CD4-positive, alpha-beta T cell treated with Interleukin-1 beta for 1 hour (primary cell): Measurements from ENCODE around the gene JAM2.
"Not testable (repeated sequence)": the region's sequence is repeated elsewhere in the genome, so short reads cannot be mapped to it uniquely, and the experiment has no call there.

Source experiments
- DNase-seq, 2 donors: peaks; one replicate each; pipeline ENCODE4 v3.0.0-alpha.2; 2020 to 2022

JAM2 gene

DNA sequence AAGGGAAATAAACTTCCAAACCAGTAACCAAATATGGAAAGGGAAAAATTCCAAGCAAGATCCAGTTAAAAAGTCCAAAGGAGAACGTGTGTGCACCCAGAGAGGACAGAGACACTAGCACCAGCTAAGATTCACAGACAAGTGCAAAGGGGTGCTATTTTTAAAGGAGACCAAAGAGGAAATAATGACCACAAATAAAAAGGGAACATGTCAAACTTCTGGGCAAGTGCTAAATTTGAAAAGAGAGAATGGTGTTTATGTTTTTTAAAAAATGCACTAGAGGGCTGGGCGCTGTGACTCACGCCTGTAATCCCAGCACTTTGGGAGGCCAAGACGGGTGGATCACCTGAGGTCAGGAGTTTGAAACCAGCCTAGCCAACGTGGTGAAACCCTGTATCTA, 8.6 kb downstream of the JAM2 start:
- no peak for DNase-seq

DNA sequence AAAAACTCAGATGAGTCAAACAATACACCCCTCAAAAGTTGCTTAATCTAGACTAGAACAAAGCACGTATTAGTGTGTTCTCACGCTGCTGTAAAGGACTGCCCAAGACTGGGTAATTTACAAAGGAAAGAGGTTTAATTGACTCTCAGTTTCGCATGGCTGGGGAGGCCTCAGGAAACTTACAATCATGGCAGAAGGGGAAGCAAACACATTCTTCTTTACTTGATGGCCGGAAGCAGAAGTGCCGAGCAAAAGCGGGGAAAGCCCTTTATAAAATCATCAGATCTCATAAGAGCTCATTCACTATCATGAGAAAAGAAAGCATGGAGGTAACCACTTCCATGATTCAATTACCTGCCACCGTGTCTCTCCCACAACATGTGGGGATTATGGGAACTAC, 10.1 kb downstream of the JAM2 start:
- no peak for DNase-seq

GRCh38 chr21:25656412-25656811, 17.4 kb downstream of the JAM2 start:
- DNase-seq, result no peak

DNA sequence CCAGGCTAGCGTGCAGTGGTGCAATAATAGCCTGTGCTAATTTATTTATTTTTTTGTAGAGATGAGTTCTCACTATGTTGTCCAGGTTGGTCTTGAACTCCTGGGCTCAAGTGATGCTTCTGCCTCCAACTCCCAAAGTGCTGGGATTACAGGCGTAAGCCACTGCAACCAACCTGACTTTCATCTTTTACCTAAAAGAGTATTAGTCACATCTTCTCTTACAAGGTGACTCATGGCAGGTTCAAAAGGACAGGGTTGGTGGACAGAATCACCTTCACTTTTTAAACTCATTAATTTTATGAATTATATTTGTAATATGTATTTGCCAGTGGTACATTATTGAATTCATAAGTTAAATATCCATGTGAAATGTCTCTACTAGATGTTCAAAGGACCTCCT, 18.1 kb downstream of the JAM2 start:
- no peak for DNase-seq

DNA sequence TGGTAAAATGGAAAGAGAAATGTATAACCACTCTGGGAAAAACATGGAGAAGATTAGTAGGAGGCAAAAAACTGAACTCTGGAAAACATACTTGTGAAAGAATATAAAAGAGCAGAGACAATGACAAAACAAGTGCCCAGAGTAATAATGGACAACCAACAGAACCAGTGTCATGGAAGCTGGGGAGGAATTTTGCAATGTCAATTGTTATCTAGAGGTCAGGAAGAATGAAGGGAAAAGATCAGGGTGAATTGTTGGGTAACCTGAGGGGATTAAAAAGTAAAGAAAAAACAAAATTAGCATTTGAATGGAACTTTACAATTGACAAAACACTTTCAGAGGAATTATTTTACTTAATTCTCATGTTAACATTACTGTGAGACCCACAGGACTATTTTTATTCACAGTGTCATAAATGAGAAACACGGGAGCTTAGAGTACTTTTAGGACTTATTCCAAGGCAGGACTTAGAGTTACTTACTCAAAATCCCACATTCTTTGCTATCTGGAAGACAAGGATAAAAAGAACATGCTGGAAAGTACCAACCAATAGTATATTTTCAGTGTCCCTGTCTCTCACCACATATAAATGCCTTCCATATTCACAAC, 19.5 kb downstream of the JAM2 start:
- no peak for DNase-seq

- no peak for DNase-seq
These were observed 21.2 kb downstream of the JAM2 start for GRCh38 chr21:25660233-25660632.

DNA sequence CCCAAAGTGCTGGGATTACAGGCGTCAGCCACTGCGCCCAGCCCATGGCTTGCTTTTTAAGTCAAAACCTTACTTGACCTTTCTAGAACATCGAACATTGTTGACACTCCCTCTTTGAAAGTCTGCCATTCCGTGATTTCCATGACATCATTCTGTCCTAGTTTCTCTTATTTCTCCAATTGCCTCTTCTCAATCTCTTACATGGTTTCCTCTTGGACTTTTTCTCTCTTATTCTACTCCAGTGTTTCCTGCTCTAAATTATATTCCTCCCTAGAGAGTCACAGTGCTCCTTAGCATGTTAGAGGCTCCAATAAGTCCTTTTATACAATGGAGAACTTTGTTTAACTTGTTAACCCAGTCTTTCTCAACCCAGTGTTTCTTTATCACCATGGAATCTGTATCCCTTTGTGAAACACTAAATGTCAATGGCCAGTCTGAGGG, 25.5 kb downstream of the JAM2 start:
- DNase-seq, result no peak

DNA sequence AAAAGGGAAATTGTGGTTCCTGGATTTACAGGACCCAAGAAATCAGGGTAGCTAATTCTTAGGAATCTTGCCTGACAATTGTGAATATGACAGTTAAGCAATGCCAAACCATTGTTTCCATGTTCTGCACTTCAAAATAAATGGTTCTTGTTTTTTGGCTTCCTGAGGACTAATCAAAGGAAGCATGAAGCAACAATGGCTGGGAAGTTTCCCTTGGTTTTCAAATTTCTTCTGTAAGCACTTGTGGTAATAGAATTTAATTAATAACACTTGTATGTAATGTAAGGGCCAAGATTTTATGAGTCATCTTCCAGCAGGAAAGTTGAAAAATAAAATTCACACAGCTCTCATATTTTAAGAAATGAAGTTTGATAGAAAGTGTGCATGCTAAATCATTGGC, 31.7 kb downstream of the JAM2 start:
- no peak for DNase-seq

- no peak for DNase-seq
These were observed 37.4 kb downstream of the JAM2 start for GRCh38 chr21:25676451-25676850.

GRCh38 chr21:25682382-25682781, 43.3 kb downstream of the JAM2 start:
- no peak for DNase-seq

- DNase-seq, result no peak
These were observed 48.7 kb downstream of the JAM2 start for GRCh38 chr21:25687787-25688186.

DNA sequence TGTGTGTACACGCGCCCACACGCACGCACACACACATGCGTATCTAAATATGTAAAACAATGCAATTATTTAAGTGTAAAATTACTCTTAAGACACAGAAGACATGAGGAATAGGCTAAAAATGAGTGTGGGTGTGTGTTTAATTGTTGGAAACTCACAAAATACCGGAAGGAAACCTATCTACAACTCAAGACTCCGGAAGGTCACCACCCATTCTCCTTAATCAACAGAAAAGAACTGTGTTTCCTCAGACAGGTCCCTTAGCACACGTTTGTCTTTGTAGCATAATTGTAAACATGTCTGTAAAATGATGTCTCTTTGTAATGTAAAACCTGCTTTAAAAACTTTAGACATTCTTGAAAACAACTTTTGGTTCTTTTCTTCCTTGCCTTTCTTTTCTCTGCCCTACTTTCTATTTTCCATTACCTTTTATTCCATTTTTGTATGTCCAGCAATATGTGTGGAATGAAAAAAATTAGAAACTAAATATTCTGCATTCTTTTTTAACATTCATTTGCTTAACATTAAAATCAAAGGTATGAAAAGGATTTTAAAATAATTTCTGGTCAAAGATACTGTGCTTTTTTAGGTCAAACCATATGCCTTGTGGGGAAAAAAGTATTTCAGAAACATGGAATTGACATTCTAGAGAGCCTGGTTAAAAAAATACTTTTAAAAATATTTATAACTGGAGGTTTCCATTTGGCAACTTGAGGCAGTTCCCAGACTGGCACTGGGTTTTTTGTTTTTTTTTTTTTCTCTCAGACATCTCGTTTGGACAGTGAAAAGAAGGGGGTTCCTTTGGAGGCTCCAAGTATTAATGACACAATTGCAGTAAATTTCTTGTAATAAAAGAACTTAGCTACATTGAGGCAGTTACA, 49.5 kb downstream of the JAM2 start:
- no peak for DNase-seq

GRCh38 chr21:25689226-25689625, 50.2 kb downstream of the JAM2 start:
- DNase-seq, result no peak

- DNase-seq, result no peak
These were observed 52.9 kb downstream of the JAM2 start for GRCh38 chr21:25691976-25692375.

- not testable (repeated sequence) for DNase-seq
These were observed 56.4 kb downstream of the JAM2 start for GRCh38 chr21:25695461-25695860.

DNA sequence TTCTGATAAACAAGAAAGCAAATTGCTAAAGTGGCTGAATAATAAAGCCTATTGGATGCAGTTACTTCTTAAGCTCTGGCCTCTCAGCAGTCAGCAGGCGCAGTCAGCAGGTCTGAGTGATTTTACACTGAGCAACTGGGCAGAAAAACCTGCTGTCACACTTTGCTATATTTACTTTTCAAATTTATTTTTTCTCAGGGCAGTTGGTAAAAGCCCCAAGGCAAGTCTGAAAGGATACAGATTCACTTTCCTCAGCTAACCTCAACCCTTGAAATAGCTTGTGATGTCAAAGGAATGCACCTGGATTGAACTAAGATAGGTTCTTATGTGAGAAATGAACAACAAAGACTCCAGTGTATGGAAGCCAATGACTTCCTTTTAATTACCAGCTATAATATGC, 61.7 kb downstream of the JAM2 start:
- no peak for DNase-seq

DNA sequence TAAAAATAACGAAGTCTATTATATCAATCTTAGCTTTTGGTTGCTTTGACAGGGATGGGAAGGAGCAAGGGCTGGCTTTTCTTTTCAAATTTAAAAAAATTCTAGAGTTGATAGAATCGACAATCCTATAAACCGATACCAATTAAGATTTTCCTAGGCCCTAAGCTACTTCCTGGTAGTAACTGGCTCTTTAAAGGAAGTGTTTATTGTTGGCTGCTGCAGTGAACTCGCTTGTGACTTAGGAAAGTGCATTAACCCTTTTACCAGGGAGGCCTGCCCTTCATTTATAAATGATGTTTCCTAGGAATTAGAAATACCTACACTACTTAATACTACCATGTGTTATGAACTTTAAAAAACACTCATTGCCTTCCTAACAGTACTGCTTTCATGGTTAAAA, 62.5 kb downstream of the JAM2 start:
- no peak for DNase-seq

DNA sequence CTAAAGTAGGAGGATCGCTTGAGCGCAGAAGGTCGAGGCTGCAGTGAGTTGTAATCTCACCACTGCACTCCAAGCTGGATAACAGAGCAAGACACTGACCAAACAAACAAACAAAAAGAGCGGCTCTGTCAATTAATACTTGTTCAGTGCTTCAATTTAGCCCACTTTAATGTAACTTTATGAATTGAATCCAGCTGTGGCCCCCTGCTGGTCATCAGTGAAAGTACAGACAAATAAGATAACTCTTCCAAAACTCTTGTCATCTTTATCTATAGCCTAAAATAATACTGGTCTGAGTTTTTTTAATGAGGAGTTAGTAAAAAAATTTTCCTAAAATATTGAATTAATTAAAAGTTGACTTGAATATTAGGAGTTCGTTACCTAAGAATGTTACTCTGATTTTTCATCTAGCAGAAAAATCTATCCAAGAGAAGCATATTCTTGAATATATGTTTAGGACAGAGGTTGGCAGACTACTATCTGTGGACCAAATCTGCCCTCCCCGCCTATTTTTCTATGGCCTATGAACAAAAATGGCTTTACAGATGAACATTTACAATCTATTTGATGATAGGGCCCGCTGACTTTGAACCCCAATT, 69.5 kb downstream of the JAM2 start:
- peak; percentile 27 to 58 for DNase-seq

DNA sequence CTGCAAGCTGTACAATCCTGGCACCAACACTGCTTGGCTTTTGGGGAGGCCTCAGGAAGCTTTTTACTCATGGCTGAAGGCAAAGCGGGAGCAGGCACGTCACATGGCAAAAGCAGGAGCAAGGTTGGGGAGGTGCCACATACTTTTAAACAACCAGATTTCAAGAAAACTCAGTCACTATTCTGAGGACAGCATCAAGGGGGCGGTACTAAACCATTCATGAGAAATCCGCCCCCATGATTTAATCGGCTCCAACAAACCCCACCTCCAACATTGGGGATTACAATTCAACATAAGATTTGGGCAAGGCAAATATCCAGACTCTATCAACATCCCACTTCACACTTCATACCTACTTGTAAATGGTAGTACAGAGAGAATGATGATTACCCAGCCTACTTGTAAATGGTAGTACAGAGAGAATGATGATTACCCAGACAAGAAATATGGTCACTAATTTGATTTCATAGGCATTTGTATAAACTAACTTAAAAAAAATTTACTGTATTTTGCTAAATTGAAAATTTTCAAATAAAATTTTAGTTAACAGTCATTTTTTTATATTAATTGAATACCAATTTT, 70.7 kb downstream of the JAM2 start:
- DNase-seq, result no peak

- DNase-seq, result no peak
These were observed 71.5 kb downstream of the JAM2 start for GRCh38 chr21:25710550-25710949.

GRCh38 chr21:25714066-25714465, 75.0 kb downstream of the JAM2 start:
- DNase-seq, result not testable (repeated sequence)

DNA sequence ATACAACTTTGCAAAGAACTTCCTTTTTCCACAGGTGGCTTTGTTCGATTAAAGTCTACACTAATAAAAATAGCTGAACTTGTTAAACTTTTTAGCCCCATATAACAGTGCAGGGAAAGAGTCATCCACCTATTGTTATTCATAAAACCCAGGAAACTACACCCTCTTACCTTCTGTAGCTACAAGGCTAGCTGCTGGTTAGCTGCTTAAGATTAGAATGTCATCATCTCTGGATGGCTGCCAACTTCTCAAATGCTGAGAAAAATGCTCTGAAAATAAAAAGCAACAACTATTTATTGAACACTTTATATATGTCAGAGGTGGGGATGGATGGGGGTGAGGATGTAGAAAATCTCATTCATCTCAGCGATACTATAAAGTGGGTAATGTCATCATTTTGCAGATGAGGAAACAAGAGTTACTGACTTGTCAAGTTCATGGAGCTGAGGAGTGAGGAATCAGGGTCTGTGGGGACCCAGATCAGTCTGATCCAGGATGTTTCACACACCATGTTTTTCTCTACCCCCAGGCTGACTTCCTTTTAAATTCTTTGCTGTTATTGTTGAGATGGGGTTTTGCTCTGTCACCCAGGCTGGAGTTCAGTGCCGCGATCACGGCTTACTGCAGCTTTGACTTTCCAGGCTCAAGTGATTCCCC, 78.6 kb downstream of the JAM2 start:
- DNase-seq, result no peak

GRCh38 chr21:25721987-25722386, 82.9 kb downstream of the JAM2 start:
- no peak for DNase-seq
